NCI-H345 (cell line): ENCODE results near the gene GRID1.
A peak's percentile ranks its signal among the peaks of the same experiment; 100 is the strongest.
"Not testable (repeated sequence)": the region's sequence is repeated elsewhere in the genome, so short reads cannot be mapped to it uniquely, and the experiment has no call there.

Experiments
- DNase-seq: peaks from one replicate; lab custom pipeline; 2025; lab: John Stamatoyannopoulos, UW

The GRID1 gene

DNA sequence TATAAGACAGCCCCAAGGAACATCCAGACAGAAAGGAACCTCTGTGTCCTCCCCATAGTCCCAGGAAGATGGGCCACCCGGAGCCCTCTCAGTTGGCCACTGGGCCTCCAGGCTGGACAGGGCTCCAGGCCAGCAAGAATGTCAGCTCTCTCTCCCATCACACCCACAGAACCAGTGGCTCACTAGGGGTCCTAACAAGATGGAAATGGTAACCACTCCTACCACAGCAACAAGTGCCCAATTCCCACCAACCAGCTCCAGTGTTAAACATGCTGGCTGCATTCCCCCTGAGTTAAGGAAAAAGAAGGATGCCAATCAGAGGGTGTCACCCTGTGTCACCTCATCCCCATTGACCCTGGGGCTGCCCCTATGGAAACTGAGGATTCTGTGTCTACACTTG is 333.0 kb downstream of the GRID1 start:
- DNase-seq = no peak

- DNase-seq = not testable (repeated sequence)
Measured at GRCh38 chr10:86032087-86032486, 334.5 kb downstream of the GRID1 start.

DNA sequence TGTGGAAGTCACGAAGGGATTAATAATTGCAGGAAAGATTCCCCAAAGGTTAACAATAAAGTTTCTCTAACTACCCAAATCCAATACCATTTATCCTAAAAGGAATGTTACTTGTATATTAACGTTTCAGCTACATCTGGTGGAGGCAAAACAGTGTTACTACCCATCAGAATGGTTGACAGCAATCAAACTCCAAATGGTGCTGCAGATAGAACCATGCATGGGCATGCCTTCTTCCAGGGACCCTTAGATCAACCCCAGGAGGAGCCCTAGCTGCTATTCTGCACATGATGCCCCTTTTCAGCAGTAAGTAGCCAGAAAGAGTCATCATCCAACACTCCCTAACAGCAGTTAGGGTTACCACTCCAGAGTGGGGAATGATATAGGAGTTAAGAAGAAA is 336.3 kb downstream of the GRID1 start:
- no peak for DNase-seq

GRCh38 chr10:86027346-86027745 is 339.2 kb downstream of the GRID1 start:
- DNase-seq = no peak

GRCh38 chr10:86025509-86025908 is 341.1 kb downstream of the GRID1 start:
- DNase-seq = no peak

DNA sequence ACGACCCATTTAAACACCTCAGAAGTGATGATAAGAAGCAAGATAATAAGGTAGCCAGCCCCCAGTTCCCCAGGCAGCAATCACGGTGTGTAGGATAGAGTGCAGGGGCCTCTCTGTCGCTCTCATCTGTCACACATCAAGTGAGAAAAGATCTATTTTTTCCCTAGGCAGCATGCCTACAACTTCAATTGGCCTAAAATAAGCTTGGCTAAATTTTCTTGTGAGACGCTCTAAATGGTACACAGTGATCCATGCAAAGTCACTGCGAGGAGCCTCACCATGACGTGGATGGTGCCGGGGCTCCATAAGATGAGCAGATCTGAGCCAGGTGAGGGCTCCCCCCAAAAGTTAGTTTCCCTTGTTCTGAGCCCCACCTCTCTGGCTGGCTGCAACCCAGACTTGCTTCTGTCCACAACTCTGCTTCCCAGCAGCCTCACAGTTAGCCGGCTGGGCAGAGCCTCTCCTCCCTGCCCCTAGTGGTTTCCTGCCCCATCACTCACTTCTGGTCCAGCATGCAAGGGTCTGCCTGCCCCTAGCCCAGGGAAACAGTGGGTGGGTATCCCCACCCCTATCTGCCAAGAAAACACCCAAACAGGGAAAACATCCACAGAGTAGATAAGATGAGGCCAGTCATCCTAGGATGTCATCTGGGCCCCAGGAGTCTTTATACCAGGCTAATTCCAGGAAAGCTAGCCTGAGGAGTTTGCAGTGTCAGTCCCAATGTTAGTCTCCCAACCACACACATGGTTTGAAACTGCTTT is 342.1 kb downstream of the GRID1 start:
- no peak for DNase-seq

DNA sequence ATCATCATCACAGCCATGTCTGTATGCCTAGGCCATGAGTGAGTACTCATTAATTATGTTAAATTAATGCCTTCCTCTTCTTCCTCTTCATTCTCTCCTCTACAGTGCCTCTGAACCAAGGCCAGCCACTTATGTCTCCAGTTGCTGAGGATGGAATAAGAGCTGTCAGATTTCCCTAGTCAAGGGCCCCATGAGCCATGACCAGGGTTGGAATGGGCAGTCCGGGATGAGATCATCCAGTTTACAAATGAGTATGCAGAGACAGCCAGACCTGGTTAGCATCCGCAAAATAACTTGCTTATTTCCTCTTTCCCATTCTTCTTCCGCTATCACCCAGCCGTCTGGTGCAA is 342.7 kb downstream of the GRID1 start:
- no peak for DNase-seq

DNA sequence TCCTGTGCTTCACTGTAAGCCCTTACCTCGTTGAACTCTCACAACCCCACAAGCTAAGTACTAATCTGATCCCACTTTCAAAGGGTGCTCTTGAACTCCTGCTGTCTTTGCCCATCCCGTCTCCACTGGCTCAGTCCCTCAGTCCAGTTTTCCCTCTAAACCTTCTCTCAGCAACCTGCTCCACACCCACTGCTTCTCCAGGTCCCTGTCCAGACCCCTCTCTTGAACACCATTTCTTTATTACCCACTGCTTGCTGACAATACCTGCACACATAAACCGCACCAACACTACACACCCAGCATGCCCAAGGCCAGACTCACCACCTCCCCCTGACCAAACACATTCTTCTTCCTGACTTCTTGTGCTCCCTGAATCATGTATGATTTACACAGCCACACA is 343.3 kb downstream of the GRID1 start:
- DNase-seq = no peak

DNA sequence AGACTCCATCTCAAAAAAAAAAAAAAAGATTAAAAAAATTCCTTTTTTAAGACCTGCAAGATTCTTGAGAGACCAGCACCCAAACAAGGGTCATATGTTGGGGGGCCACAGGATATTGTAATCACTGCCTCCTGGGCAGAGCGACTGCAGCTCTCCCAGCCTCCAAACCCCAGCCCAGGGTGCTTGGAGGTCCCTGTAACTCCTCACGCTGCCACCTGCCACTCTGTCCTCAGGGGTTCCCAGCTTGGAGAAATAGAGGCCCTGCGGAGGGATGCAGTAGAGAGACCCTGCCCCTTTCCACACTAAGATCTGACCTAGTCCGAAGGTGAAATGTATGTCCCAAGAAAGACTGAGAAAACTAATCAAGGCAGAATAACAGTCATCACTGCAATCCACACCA is 343.7 kb downstream of the GRID1 start:
- no peak for DNase-seq

DNA sequence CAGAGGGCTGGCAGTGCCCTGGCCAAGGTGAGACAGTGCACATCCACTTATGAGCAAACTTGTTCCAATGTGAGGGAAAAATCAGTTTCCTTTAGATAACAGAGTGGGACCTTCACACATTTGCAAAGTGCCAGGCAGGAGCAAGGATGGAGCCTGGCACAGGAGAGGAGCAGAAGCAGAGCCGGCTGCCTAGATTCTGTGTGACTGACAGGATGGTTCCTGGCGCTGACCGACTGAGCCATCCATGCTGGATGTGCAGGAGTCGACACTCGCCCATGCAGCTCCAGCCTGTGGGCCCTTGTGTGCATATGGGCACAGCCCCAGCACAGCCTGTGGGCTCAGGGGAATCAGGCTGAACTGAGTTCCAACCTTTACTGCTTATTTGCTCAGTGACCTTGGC is 346.5 kb downstream of the GRID1 start:
- DNase-seq = no peak

GRCh38 chr10:86019141-86019540 is 347.5 kb downstream of the GRID1 start:
- DNase-seq = no peak

GRCh38 chr10:86018735-86019058 is 347.9 kb downstream of the GRID1 start:
- no peak for DNase-seq

GRCh38 chr10:86017841-86018734 is 348.5 kb downstream of the GRID1 start:
- DNase-seq = peak; percentile 69

GRCh38 chr10:86013568-86013967 is 353.0 kb downstream of the GRID1 start:
- no peak for DNase-seq

- DNase-seq = no peak
Measured at GRCh38 chr10:86007171-86007570, 359.4 kb downstream of the GRID1 start.

GRCh38 chr10:86004337-86004736 is 362.3 kb downstream of the GRID1 start:
- no peak for DNase-seq

- no peak for DNase-seq
Measured at GRCh38 chr10:86003201-86003621, 363.4 kb downstream of the GRID1 start.

GRCh38 chr10:86001521-86001920 is 365.1 kb downstream of the GRID1 start:
- no peak for DNase-seq

DNA sequence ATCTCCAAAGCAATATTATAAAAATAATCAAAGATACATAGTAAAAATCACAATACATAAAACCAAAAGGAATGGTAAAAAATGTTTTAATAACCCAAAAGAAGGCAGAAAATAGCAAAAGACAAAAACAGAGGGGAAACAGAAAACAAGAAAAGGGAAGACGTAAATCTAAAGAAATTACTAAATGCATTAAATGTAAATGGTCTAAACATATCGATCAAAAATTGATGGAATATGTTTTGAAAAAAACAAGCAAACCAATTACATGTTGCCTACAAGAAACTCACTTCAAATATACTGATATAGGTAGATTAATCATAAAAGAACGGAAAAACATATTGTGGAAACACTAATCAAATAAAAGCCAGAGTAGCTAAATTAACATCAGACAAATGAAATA is 369.1 kb downstream of the GRID1 start:
- no peak for DNase-seq

- peak; percentile 25 for DNase-seq
Measured at GRCh38 chr10:85995791-85996190, 370.8 kb downstream of the GRID1 start.

DNA sequence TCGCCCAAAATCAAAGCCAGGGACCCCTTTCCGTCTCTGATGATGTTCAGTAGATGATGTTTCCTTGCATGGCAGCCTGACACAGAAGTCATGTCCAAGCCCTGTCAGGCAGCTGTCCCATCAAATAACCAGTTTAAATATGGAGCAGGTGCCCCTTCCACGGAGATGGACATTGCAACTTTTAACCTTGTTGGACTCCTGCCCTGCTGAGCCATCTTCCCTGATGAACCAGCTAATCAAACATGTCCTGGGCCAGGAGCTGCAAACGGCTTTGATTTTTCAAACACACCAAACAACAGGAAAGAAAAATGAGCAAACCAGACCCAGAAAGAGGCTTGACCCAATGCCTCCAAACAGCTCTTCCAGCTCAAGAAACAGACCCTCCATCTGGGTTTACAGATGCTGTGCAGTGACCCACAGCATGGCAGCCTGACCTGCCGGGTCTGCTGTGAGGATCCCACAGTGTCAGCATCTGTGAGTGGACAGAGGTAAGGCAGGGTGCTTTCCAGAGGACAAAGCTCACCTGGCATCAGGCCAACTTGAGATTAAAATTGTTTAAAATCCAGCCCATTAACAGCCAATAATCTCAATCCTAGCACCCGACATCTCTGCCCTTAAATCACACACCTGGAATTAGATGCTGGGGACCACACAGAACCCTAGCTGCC is 372.6 kb downstream of the GRID1 start:
- no peak for DNase-seq

DNA sequence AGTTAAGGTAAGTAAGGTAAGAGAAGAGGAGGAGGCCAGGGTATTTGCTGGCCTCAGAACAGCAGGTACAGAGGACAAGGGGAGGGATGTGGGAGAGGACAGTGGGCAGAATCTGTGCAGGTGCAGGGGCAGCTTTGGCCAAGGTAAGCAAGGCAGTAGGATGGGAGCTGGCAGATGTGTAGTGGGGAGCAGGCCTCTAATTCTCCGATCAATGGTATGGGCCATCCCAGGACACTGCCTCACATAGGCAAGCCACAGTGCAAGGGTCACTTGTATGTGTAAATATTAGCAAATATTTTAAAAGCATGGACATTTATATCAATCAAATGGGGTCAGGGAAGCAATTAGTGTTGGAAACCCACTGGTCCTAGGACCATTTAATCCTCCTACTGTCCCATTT is 373.5 kb downstream of the GRID1 start:
- DNase-seq = no peak

GRCh38 chr10:85992324-85992723 is 374.3 kb downstream of the GRID1 start:
- no peak for DNase-seq
